ENCODE measurements around the gene CDH13.

Gene CDH13

GRCh38 chr16:82685526-82685925 lies 58.8 kb downstream of the CDH13 start:
- DNase-seq (ENCODE audit: low read depth in 2 of 3, low spot score in 2 of 3) = no peak

- DNase-seq (ENCODE audit: low read depth in 2 of 3, low spot score in 2 of 3) = no peak
Measured at GRCh38 chr16:82694239-82694874, 67.6 kb downstream of the CDH13 start.

GRCh38 chr16:82695806-82696205 lies 69.0 kb downstream of the CDH13 start:
- no peak for DNase-seq (ENCODE audit: low read depth in 2 of 3, low spot score in 2 of 3)

DNA sequence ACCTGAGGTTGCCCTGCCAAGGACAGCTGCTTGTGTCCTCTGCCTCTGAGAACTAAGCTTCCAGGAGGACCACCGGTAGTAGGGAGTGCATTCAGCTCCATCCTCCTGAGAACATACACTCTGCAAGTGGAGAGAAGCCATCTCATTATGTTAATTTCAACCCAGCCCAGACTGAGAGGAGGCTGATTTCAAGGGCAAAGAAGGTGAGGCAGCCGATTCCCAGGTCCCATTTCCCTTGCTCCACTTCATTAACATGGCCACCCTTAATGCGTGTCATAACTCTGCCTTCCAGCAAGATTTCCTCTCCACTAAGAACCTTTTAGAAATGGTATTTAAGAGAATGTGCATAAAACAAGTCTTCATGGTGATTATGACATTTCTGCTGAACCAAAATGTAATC lies 72.5 kb downstream of the CDH13 start:
- DNase-seq (ENCODE audit: low read depth in 2 of 3, low spot score in 2 of 3) = no peak

DNA sequence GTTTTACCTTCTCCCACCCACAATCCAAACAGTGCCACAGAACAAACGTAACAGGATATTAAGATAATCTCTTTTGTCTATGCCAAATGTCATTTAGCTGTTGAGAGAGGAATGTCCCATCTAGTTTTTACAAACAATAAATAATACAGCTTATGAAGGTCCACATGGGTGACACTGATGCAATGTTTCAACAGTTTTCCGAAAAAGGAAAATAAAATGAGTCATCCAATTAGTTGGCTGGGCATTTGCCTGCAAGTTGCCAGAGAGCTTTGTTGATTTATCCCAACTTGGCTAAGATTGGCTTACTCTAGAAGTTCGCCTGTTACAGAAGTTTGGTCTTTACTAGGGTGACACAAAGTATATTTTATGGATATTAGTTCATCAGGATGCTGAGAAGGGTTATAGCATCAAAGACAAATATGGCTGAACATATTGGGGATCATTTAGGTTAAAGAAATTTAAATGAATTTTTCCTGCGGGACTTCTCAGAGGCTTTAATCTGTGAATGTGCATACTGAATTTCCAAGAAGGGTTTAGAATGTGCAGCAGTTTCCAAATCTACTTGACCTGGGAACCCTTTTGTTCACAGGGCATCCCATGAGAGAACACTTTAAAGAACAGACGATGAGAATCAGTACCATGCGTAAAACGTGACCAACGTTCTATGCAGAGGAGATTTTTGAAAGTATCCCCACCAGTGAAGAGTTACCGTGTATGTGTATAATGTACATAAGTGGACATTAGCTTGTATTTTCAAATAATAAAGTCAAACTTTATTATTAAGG lies 73.1 kb downstream of the CDH13 start:
- DNase-seq (ENCODE audit: low read depth in 2 of 3, low spot score in 2 of 3) = no peak

- no peak for DNase-seq (ENCODE audit: low read depth in 2 of 3, low spot score in 2 of 3)
Measured at GRCh38 chr16:82700541-82701235, 73.9 kb downstream of the CDH13 start.

DNA sequence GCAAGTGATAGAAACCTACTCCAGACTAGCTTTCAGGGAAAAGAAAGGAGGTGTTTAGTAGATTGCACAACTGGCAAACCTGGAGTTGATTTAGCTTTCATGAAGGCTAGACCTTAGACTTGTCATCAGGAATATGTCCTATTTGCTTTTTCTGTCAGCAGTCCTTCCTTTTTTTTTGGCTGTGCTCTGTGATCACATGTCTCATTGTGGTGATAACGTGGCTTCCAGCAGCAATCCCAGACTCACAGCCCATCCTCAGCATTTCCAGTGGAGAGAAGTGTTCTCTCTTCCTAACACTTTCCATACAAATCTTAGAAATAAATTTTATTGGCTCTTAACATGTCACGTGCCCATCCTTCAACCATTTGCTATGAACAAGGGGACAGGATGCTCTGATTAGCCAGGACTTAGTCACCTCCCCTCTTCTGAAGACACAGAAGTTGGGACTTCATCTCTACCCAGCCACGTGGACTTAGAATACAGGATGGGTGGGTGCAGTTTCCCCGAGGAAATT lies 74.7 kb downstream of the CDH13 start:
- DNase-seq (ENCODE audit: low read depth in 2 of 3, low spot score in 2 of 3) = no peak

- DNase-seq (ENCODE audit: low read depth in 2 of 3, low spot score in 2 of 3) = no peak
Measured at GRCh38 chr16:82703161-82703560, 76.4 kb downstream of the CDH13 start.

- DNase-seq (ENCODE audit: low read depth in 2 of 3, low spot score in 2 of 3) = no peak
Measured at GRCh38 chr16:82703871-82704768, 77.4 kb downstream of the CDH13 start.

DNA sequence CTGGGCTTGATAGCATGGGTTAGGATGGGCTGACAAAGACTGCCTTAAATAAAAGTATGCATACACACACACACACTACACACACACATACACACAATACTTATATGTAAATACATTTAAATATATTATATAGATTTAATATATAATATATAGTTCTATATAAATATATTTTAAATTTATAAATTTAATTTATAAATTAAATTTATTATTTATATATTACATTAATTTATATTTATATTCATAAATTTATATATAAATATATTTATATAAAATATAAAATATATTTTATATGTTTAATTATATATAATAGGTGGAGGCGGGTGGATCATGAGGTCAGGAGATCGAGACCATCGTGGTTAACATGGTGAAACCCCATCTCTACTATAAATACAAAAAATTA lies 83.2 kb downstream of the CDH13 start:
- DNase-seq (ENCODE audit: low read depth in 2 of 3, low spot score in 2 of 3) = no peak

- DNase-seq (ENCODE audit: low read depth in 2 of 3, low spot score in 2 of 3) = no peak
Measured at GRCh38 chr16:82713778-82714177, 87.0 kb downstream of the CDH13 start.

- no peak for DNase-seq (ENCODE audit: low read depth in 2 of 3, low spot score in 2 of 3)
Measured at GRCh38 chr16:82715160-82715559, 88.4 kb downstream of the CDH13 start.

DNA sequence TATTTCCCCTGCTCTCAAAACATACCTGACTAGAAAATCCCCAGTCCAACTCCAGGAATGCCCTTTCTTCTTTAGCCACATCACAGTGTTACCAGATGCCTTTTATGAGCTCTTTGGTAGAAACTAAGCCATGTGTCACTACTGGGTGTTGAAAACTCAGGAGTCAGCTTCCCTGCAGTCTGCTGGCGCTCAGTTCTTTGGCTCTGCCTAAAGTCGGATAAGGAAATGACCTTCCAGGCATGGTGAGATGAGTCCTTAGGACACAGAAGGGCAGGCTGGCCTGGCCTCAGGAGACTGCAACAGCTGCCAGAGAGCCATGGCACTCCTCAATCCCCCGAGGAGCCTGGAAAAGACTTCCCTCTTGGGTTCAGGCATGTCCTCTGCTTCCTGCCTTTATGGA lies 89.1 kb downstream of the CDH13 start:
- no peak for DNase-seq (ENCODE audit: low read depth in 2 of 3, low spot score in 2 of 3)

- no peak for DNase-seq (ENCODE audit: low read depth in 2 of 3, low spot score in 2 of 3)
Measured at GRCh38 chr16:82716361-82716855, 89.6 kb downstream of the CDH13 start.

GRCh38 chr16:82720414-82720813 lies 93.6 kb downstream of the CDH13 start:
- DNase-seq (ENCODE audit: low read depth in 2 of 3, low spot score in 2 of 3) = no peak

GRCh38 chr16:82726306-82726705 lies 99.5 kb downstream of the CDH13 start:
- no peak for DNase-seq (ENCODE audit: low read depth in 2 of 3, low spot score in 2 of 3)

- no peak for DNase-seq (ENCODE audit: low read depth in 2 of 3, low spot score in 2 of 3)
Measured at GRCh38 chr16:82728901-82729300, 102.1 kb downstream of the CDH13 start.

GRCh38 chr16:82730901-82731300 lies 104.1 kb downstream of the CDH13 start:
- no peak for DNase-seq (ENCODE audit: low read depth in 2 of 3, low spot score in 2 of 3)

GRCh38 chr16:82732461-82732860 lies 105.7 kb downstream of the CDH13 start:
- no peak for DNase-seq (ENCODE audit: low read depth in 2 of 3, low spot score in 2 of 3)

GRCh38 chr16:82735186-82735585 lies 108.4 kb downstream of the CDH13 start:
- DNase-seq (ENCODE audit: low read depth in 2 of 3, low spot score in 2 of 3) = no peak

DNA sequence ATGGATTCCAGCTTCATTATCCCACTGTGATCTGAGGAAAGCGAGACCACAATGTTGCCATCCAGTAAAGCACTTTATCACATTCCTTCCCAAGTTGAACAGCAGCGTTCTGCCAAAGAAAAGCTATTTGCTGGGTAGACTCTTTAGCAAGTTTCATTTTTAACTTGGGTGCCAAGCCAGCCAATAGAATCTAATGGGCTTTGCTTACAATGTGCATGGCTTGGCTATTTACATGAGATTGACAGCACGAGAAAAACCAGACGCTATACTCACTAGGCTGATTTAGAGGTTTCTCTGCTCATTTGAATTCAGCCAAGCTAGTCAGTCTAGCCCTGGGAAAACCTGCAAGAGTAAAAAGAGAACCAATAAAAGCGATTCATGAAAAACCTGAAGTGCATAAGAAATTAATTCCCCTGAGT lies 108.9 kb downstream of the CDH13 start:
- DNase-seq (ENCODE audit: low read depth in 2 of 3, low spot score in 2 of 3) = no peak

Data from activated CD8-positive, alpha-beta memory T cell treated with anti-CD3 and anti-CD28 coated beads for 48 hours (primary cell).